Rectal smooth muscle tissue (tissue), 1 donor: ENCODE measurements around the gene TGFB2.

Source experiments
- H3K27ac ChIP-seq: one replicate; pipeline ENCODE4 v1.7.0; 2013; ENCODE audit warnings: low read depth, low read length, inconsistent platforms
- H3K27me3 ChIP-seq: one replicate; pipeline ENCODE4 v1.7.0; 2013; ENCODE audit warnings: low read length; ENCODE audit not compliant: control insufficient read depth, insufficient read depth
- H3K36me3 ChIP-seq: one replicate; pipeline ENCODE4 v1.7.0; 2013; ENCODE audit warnings: low read length; ENCODE audit not compliant: control insufficient read depth, insufficient read depth
- H3K4me1 ChIP-seq: one replicate; pipeline ENCODE4 v1.7.0; 2013; ENCODE audit warnings: low read length; ENCODE audit not compliant: control insufficient read depth, insufficient read depth
- H3K4me3 ChIP-seq: one replicate; pipeline ENCODE4 v1.7.0; 2013; ENCODE audit warnings: low read length
- H3K9ac ChIP-seq: one replicate; pipeline ENCODE4 v1.7.0; 2013; ENCODE audit warnings: low read length

TGFB2 gene

GRCh38 chr1:218342091-218342490 lies 3.0 kb upstream of the TGFB2 start:
- no peaks in the 10 kb centered on the region for H3K36me3 ChIP-seq
- no peak overlapping the region for H3K9ac ChIP-seq
- no peaks in the 10 kb centered on the region for H3K27me3 ChIP-seq
- no peaks in the 10 kb centered on the region for H3K4me1 ChIP-seq
- no peak overlapping the region for H3K4me3 ChIP-seq
- no peak overlapping the region for H3K27ac ChIP-seq

GRCh38 chr1:218345673-218346390 lies 696 bp downstream of the TGFB2 start:
- Histone ChIP-seq H3K36me3 (no peaks in the 10 kb centered on the region), H3K27me3 (no peaks in the 10 kb centered on the region), H3K9ac (peak overlapping the region; percentile 16), H3K4me3 (peak overlapping the region; percentile 80), H3K27ac (peak overlapping the region; percentile 80), H3K4me1 (peaks cover 10% of the 10 kb centered on the region)

- H3K36me3 ChIP-seq = no peaks in the 10 kb centered on the region
- H3K27ac ChIP-seq = peak overlapping the region; percentile 80
- peaks cover 13% of the 10 kb centered on the region for H3K4me1 ChIP-seq
- H3K27me3 ChIP-seq = no peaks in the 10 kb centered on the region
- peak overlapping the region; percentile 80 for H3K4me3 ChIP-seq
- peak overlapping the region; percentile 3 for H3K9ac ChIP-seq
These were observed 1.5 kb downstream of the TGFB2 start for GRCh38 chr1:218346391-218347204.

- H3K27ac ChIP-seq = peak overlapping the region; percentile 80
- H3K27me3 ChIP-seq = no peaks in the 10 kb centered on the region
- no peaks in the 10 kb centered on the region for H3K36me3 ChIP-seq
- H3K4me3 ChIP-seq = peak overlapping the region; percentile 80
- H3K9ac ChIP-seq = peak overlapping the region; percentile 3
- peaks cover 13% of the 10 kb centered on the region for H3K4me1 ChIP-seq
These were observed 2.2 kb downstream of the TGFB2 start for GRCh38 chr1:218347336-218347722.

- Histone ChIP-seq H3K9ac (no peak overlapping the region), H3K4me1 (peaks cover 13% of the 10 kb centered on the region), H3K27me3 (no peaks in the 10 kb centered on the region), H3K4me3 (peak overlapping the region; percentile 80), H3K27ac (peak overlapping the region; percentile 80), H3K36me3 (no peaks in the 10 kb centered on the region)
These were observed 2.8 kb downstream of the TGFB2 start for GRCh38 chr1:218347723-218348627.

GRCh38 chr1:218348628-218349071 lies 3.5 kb downstream of the TGFB2 start:
- Histone ChIP-seq H3K4me1 (peaks cover 13% of the 10 kb centered on the region), H3K9ac (no peak overlapping the region)

GRCh38 chr1:218349348-218350034 lies 4.4 kb downstream of the TGFB2 start:
- Histone ChIP-seq H3K36me3 (no peaks in the 10 kb centered on the region), H3K27me3 (no peaks in the 10 kb centered on the region), H3K27ac (peak overlapping the region; percentile 80), H3K4me3 (peak overlapping the region; percentile 19), H3K4me1 (peaks cover 13% of the 10 kb centered on the region), H3K9ac (no peak overlapping the region)

More at GRCh38 chr1:218348628-218349071, 3.5 kb downstream of the TGFB2 start:
- Histone ChIP-seq H3K27ac (peak overlapping the region; percentile 80), H3K27me3 (no peaks in the 10 kb centered on the region), H3K36me3 (no peaks in the 10 kb centered on the region), H3K4me3 (peak overlapping the region; percentile 40)

GRCh38 chr1:218350035-218350525 lies 4.9 kb downstream of the TGFB2 start:
- peaks cover 13% of the 10 kb centered on the region for H3K4me1 ChIP-seq
- H3K4me3 ChIP-seq = no peak overlapping the region
- no peak overlapping the region for H3K9ac ChIP-seq
- H3K27ac ChIP-seq = peak overlapping the region; percentile 51
- no peaks in the 10 kb centered on the region for H3K36me3 ChIP-seq
- no peaks in the 10 kb centered on the region for H3K27me3 ChIP-seq

GRCh38 chr1:218350801-218351266 lies 5.7 kb downstream of the TGFB2 start:
- Histone ChIP-seq H3K27me3 (no peaks in the 10 kb centered on the region), H3K4me3 (peak overlapping the region; percentile 15), H3K36me3 (no peaks in the 10 kb centered on the region), H3K4me1 (peaks cover 16% of the 10 kb centered on the region), H3K9ac (no peak overlapping the region), H3K27ac (peak overlapping the region; percentile 66)

- Histone ChIP-seq H3K36me3 (no peaks in the 10 kb centered on the region), H3K27ac (peak overlapping the region; percentile 66), H3K9ac (no peak overlapping the region), H3K4me3 (peak overlapping the region; percentile 41), H3K4me1 (peaks cover 16% of the 10 kb centered on the region), H3K27me3 (no peaks in the 10 kb centered on the region)
These were observed 6.4 kb downstream of the TGFB2 start for GRCh38 chr1:218351391-218352074.

- no peak overlapping the region for H3K9ac ChIP-seq
- no peaks in the 10 kb centered on the region for H3K27me3 ChIP-seq
- H3K4me1 ChIP-seq = peaks cover 16% of the 10 kb centered on the region
- no peak overlapping the region for H3K27ac ChIP-seq
- no peak overlapping the region for H3K4me3 ChIP-seq
- H3K36me3 ChIP-seq = no peaks in the 10 kb centered on the region
These were observed 6.9 kb downstream of the TGFB2 start for GRCh38 chr1:218352075-218352438.
